ENCODE measurements around the gene CYSLTR2. TPM values are rescaled to one million over a fixed set of nuclear protein-coding genes. Genes with fewer than 3 reads are reported as not detected.
A peak's percentile ranks its signal among the peaks of the same experiment; 100 is the strongest.

The CYSLTR2 gene
- total and polyA plus RNA-seq, 9 of the 15 experiments (the other 6 are each of a cell fraction or from before 2014, with no cell fraction given), result not detected

DNA sequence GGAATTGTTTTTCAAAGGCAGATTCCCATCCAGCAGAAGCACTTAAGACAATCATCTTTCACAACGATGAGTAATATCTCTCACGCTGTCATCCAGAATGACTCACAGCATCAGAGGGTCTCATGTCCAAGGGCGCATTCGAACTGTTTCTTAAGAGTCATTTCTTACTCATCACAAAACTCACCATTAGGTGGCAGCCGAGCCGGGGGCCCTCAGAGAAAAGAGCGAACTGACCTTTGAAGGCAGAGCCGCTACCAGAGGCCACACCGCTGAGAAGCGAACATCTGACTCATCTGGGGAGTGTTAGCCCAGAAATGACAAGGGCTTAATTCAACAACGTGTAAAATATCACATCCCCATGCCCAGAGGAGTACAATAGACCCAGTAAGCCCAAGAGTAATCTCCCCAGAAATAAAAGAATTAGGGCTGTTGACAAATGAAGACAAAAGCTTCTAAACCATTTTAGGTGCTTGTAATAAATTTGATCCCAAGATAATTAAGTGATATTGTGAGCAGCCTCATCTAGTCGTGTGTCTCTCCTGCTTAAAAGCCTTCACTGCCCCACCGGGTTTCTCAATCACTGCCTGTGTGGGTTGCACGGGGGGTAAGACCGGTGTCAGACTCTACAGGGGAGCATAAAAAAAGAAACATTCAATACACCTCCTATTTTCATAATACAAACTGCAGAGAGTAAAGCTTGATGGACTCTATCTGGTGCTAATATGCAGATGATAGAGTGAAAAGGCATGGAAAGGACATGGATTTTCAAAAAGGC lies 96.2 kb downstream of the CYSLTR2 start (continued):
- TF ChIP-seq, protein P1, sequence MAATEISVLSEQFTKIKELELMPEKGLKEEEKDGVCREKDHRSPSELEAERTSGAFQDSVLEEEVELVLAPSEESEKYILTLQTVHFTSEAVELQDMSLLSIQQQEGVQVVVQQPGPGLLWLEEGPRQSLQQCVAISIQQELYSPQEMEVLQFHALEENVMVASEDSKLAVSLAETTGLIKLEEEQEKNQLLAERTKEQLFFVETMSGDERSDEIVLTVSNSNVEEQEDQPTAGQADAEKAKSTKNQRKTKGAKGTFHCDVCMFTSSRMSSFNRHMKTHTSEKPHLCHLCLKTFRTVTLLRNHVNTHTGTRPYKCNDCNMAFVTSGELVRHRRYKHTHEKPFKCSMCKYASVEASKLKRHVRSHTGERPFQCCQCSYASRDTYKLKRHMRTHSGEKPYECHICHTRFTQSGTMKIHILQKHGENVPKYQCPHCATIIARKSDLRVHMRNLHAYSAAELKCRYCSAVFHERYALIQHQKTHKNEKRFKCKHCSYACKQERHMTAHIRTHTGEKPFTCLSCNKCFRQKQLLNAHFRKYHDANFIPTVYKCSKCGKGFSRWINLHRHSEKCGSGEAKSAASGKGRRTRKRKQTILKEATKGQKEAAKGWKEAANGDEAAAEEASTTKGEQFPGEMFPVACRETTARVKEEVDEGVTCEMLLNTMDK (IDR thresholded peaks at IDR 0.05; ENCODE audit: borderline replicate concordance, insufficient read depth, low read depth, low read length, poor library complexity, severe bottlenecking), result no peak
- TF ChIP-seq ETV5 (CRISPR knock-in tag; IDR thresholded peaks at IDR 0.05; ENCODE audit: low read depth), result no peak
- no peak for TF ChIP-seq ZNF263 (CRISPR knock-in tag; IDR thresholded peaks at IDR 0.05; ENCODE audit: borderline replicate concordance)
- TF ChIP-seq ZFPM2 (CRISPR knock-in tag; IDR thresholded peaks at IDR 0.05), result no peak
- TF ChIP-seq MLX (CRISPR knock-in tag; conservative IDR thresholded peaks at IDR 0.05), result no peak
- TF ChIP-seq KLF16 (IDR thresholded peaks at IDR 0.05), result no peak
- TF ChIP-seq ZNF668 (CRISPR knock-in tag; IDR thresholded peaks at IDR 0.05), result no peak
- no peak for TF ChIP-seq ZNF239 (CRISPR knock-in tag; IDR thresholded peaks at IDR 0.05)
- TF ChIP-seq NFATC3 (IDR thresholded peaks at IDR 0.05), result no peak
- no peak for TF ChIP-seq TFAM (CRISPR knock-in tag; conservative IDR thresholded peaks at IDR 0.05)
- TF ChIP-seq ZNF586 (CRISPR knock-in tag; conservative IDR thresholded peaks at IDR 0.05), result no peak
- TF ChIP-seq, protein P2, sequence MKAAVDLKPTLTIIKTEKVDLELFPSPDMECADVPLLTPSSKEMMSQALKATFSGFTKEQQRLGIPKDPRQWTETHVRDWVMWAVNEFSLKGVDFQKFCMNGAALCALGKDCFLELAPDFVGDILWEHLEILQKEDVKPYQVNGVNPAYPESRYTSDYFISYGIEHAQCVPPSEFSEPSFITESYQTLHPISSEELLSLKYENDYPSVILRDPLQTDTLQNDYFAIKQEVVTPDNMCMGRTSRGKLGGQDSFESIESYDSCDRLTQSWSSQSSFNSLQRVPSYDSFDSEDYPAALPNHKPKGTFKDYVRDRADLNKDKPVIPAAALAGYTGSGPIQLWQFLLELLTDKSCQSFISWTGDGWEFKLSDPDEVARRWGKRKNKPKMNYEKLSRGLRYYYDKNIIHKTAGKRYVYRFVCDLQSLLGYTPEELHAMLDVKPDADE (conservative IDR thresholded peaks at IDR 0.05; ENCODE audit: control insufficient read depth, low read depth, low read length), result no peak
- TF ChIP-seq, protein P3, sequence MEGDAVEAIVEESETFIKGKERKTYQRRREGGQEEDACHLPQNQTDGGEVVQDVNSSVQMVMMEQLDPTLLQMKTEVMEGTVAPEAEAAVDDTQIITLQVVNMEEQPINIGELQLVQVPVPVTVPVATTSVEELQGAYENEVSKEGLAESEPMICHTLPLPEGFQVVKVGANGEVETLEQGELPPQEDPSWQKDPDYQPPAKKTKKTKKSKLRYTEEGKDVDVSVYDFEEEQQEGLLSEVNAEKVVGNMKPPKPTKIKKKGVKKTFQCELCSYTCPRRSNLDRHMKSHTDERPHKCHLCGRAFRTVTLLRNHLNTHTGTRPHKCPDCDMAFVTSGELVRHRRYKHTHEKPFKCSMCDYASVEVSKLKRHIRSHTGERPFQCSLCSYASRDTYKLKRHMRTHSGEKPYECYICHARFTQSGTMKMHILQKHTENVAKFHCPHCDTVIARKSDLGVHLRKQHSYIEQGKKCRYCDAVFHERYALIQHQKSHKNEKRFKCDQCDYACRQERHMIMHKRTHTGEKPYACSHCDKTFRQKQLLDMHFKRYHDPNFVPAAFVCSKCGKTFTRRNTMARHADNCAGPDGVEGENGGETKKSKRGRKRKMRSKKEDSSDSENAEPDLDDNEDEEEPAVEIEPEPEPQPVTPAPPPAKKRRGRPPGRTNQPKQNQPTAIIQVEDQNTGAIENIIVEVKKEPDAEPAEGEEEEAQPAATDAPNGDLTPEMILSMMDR (IDR thresholded peaks at IDR 0.05 in 2 of 3, conservative IDR thresholded peaks at IDR 0.05 in 1 of 3; ENCODE audit: insufficient read depth in 2 of 3, low read depth in 1 of 3, low read length in 3 of 3), result peak; percentile 64 to 67 (median 65)
- TF ChIP-seq NFRKB (IDR thresholded peaks at IDR 0.05; ENCODE audit: low read depth), result no peak
- no peak for TF ChIP-seq FOXO4 (CRISPR knock-in tag; IDR thresholded peaks at IDR 0.05)
- no peak for TF ChIP-seq E2F4 (CRISPR knock-in tag; IDR thresholded peaks at IDR 0.05; ENCODE audit: low read depth)
- TF ChIP-seq ARHGAP35 (IDR thresholded peaks at IDR 0.05; ENCODE audit: partially characterized antibody), result no peak
- no peak for TF ChIP-seq SMARCC2 (IDR thresholded peaks at IDR 0.05; ENCODE audit: low read depth)

Measured in K562 (cell line).